ENCODE results near the gene UNKL.

Gene UNKL

DNA sequence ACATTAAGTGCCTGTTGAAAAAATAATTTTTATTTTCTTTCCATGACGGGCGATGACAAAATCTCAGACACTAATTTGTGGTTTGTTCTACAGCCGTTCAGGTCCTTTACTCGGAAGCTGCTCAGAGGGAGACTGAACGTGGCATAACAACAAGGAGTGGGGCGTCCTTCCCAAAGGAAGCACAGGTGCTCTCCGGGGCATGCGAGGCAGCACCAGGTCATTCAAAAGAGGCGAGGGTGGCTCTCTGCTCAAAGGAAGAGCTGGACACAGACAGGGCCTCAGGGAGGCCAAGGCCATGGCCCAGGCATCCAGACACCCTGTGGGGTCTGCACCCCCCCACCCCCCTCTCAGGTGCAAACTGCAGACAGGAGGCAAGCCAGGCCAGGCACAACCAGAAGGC, 16.2 kb downstream of the UNKL start:
- DNase-seq = no peak

GRCh38 chr16:1397779-1398178, 16.7 kb downstream of the UNKL start:
- DNase-seq = no peak

DNA sequence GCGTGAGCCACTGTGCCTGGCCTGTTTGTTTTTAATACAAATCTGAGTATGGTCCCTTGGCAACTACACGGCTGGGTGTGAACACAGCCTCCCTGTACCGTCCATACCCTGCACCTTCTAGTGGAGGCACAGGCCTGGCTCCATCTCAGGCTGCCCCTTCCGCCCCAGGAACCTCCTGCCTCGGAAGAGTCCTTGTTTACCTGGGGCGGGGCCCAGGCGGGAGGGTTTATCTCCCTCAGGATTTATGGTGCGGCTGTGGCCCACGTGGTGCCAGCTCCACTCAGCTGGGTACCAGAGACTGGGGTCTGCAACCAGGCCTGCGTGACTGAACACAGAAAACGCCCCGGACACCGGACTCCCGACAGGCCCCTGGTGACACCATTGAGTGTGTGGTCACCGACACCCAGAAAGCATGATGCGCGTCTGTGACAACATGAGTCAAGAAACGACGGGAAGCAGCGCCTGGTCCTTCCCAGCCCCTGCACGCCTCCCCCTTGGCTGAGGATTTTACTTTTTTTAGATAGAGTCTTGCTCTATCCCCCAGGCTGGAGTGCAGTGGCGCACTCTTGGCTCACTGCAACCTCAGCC, 19.0 kb downstream of the UNKL start:
- DNase-seq = no peak

- DNase-seq = no peak
These were observed 20.0 kb downstream of the UNKL start for GRCh38 chr16:1394367-1394951.

DNA sequence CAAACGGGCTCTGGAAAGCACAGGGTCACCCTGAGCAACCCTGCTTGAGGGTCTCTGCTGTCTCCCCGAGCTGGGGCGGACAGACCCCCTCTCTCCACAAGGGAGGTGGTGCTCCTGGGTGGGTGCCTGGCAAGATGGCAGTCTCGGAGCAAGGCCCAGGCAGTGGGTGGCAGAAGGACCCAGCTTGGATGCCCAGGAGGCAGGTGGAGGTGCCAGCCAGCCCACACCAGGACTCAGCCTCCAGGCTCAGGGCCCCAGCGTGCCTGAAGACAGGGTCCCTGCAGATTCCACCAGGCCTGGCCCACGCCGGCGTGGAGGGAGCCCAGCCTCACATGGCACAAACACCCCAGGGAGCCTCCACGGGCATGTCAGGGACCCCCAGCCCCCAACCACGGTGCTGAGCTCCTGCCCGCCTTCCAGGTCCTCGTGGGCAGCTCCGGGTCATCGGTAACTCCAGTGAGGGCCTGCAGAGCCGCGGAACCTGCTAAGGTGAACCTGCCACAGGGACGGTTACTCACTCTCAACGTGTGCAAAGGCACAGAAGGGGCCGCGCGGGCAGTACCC, 20.8 kb downstream of the UNKL start:
- DNase-seq = no peak

- DNase-seq = no peak
These were observed 21.7 kb downstream of the UNKL start for GRCh38 chr16:1392826-1393225.

DNA sequence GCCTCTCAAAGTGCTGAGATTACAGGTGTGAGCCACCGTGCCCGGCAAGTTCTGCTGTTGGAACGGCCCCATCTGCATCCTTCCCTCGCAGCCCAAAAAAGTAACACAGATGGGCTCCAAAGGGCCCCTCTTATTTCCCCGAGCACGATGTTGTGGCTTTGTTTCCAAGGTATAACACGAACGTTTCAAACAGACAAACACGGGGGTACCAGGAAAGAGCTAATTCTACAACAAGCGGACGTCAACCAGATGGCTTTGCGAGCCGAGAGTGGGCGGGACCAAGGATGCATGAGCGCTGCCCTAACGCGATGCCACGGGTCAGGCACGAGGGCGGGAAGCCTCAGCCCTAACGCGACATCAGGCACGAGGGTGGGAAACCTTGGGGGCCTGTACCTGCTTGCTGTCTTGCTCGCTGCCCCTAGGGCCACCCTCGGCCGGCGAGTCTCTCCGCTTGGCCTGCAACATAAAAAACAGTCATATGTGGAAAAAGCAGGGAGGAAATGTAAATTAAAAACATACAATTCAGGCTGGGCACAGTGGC, 24.2 kb downstream of the UNKL start:
- no peak for DNase-seq

DNA sequence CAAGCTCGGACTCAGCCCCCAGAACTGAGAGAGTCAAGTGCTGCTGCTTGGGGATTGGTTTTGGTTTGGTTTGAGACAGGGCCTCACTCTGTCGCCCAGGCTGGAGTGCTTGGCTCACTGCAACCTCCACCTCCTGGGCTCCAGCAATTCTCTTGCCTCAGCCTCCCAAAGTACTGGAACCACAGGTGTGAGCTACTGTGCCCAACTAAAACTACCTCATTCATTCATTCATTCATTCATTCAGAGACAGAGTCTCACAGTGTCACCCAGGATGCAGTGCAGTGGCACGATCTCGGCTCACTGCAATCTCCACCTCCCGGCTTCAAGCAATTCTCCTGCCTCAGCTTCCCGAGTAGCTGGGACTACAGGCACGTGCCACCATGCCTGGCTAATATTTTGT, 24.7 kb downstream of the UNKL start:
- no peak for DNase-seq

GRCh38 chr16:1387331-1387730, 27.2 kb downstream of the UNKL start:
- DNase-seq = no peak

DNA sequence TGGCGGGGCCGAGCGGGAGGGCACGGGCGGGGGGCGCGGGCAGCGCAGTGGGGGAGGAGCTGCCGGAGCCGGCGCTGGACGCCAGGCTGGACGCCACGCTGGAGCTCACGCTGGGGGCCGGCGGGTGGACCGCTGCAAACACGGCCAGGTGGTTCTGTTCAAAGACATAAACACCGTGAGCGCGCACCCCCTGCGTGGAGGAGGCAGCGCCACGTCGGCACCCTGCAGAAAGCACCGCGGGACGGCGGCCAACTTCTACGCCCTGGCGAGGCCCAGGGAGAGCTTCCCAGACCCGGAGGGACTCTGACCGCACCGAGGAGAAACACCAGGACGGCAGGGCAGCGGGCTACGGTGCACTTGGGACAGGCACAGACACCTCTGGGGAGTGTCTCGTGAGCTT, 29.3 kb downstream of the UNKL start:
- DNase-seq = no peak

GRCh38 chr16:1383556-1383955, 30.9 kb downstream of the UNKL start:
- no peak for DNase-seq

DNA sequence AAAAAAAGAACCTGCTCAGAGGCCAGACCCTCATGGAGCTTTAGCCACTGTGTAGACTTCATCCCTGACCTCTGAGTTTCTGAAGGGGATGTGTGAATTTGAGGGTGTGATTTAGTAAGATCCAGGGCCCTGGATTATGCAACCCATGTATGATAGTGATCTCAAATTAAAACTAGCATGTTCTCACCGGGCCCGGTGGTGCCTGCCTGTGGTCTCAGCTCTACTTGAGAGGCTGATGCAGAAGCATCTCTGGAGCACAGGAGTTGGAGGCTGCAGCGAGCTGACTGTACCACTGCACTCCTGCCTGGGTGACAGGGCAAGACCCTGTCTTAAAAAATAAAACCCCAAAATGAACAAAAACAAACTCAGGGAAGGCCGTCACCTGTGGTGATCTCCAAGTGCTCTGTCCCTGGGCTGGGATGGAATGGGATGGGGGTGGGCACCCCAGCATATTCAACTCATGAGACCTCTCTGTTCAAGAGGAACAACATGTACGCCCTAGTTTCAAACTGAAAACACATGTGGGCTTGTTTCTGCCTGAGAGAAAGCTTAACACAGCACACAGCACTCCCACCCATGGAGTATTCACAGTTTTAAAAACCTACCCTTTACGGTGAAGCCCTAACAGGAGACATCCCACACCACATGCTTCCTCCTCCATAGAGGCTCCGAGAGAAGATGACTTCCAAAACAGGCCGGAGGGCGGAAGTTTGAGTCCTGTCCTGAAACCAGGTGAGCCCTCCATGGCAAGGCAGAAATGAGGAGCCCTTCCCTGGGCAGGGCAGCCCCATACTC, 32.7 kb downstream of the UNKL start:
- DNase-seq = no peak

- DNase-seq = no peak
These were observed 34.3 kb downstream of the UNKL start for GRCh38 chr16:1380195-1380594.

- peak; percentile 59 to 77 for DNase-seq
These were observed 35.0 kb downstream of the UNKL start for GRCh38 chr16:1379304-1380076.

DNA sequence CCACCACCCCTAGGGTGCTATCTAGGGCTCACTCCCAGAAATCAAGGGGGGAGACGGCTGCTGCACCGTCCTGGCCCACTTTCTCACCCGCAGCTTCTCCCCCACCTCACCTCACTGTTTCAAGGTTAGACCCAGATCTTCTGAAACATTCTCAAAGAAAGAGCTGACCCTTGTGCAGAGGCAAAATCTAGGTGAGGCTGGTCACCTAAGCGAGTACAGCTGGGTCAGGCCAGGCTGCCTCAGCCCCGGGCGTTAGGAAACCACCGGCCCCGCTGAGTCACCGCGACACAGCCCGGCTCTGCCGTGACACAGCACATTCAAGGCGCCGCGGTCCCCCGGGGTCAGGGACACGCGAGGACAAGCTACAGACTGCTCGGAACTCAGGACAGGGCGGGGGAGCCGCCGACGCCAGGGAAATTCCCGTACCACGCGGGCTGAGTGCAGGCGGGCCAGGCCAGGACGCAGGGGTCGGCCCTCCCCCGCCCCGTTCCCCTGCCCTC, 35.6 kb downstream of the UNKL start:
- no peak for DNase-seq

- DNase-seq = no peak
These were observed 36.3 kb downstream of the UNKL start for GRCh38 chr16:1378087-1378803.

- DNase-seq = no peak
These were observed 37.0 kb downstream of the UNKL start for GRCh38 chr16:1377406-1378010.

- no peak for DNase-seq
These were observed 38.6 kb downstream of the UNKL start for GRCh38 chr16:1375741-1376410.

- DNase-seq = no peak
These were observed 39.2 kb downstream of the UNKL start for GRCh38 chr16:1375298-1375640.

GRCh38 chr16:1374418-1375297, 39.8 kb downstream of the UNKL start:
- no peak for DNase-seq
